K562 (cell line): ENCODE results near the gene LAMB3. TPM values are rescaled to one million over a fixed set of nuclear protein-coding genes. Genes with fewer than 3 reads are reported as not detected.

Source experiments
- BHLHE40 ChIP-seq: IDR thresholded peaks from 2 replicates; pipeline ENCODE4 v1.6.1; 2011; ENCODE audit warnings: low read length, improper control_type of control experiment
- CLOCK ChIP-seq: fragments of 250-450 bp; sonication (Bioruptor Pico); IDR thresholded peaks from 2 replicates; pipeline ENCODE4 v1.4.0; 2020; ENCODE audit warnings: mild to moderate bottlenecking, moderate library complexity, borderline replicate concordance
- E2F5 ChIP-seq: sonication (generic); formaldehyde crosslinking; IDR thresholded peaks from 2 replicates; pipeline ENCODE4 v1.8.0; 2022; ENCODE audit warnings: mild to moderate bottlenecking, missing genetic modification reagents
- HDAC8 ChIP-seq: fragments of 450-650 bp; IDR thresholded peaks from 2 replicates; pipeline ENCODE4 v1.6.1; 2016; ENCODE audit warnings: mild to moderate bottlenecking, missing genetic modification characterization, moderate library complexity, missing compliant biosample characterization
- HNRNPH1 ChIP-seq: fragments of 200-400 bp; formaldehyde crosslinking; optimal IDR thresholded peaks from 2 replicates; pipeline ENCODE3; 2017; ENCODE audit warnings: low read depth, mild to moderate bottlenecking, low read length, moderate library complexity
- HNRNPLL ChIP-seq: fragments of 200-400 bp; formaldehyde crosslinking; IDR thresholded peaks from 2 replicates; pipeline ENCODE4 v1.6.1; 2017; ENCODE audit warnings: low read length, low read depth, mild to moderate bottlenecking; ENCODE audit not compliant: poor library complexity, severe bottlenecking
- KHSRP ChIP-seq: fragments of 450-650 bp; IDR thresholded peaks from 2 replicates; pipeline ENCODE4 v1.6.1; 2017
- KLF13 ChIP-seq: fragments of 450-650 bp; IDR thresholded peaks from 2 replicates; pipeline ENCODE4 v1.6.1; 2016; ENCODE audit warnings: missing genetic modification characterization, low read depth, mild to moderate bottlenecking, missing compliant biosample characterization, moderate library complexity, borderline replicate concordance
- LCOR ChIP-seq: sonication (generic); formaldehyde crosslinking; IDR thresholded peaks from 2 replicates; pipeline ENCODE4 v1.8.0; 2022; ENCODE audit warnings: mild to moderate bottlenecking, missing genetic modification reagents
- PHF8 ChIP-seq: fragments of 200-600 bp; sonication (generic); IDR thresholded peaks from 2 replicates; pipeline ENCODE4 v1.6.1; 2012; ENCODE audit warnings: mixed run types, mild to moderate bottlenecking, inconsistent platforms, low read length, moderate library complexity, borderline replicate concordance
- SNIP1 ChIP-seq: fragments of 450-650 bp; IDR thresholded peaks from 2 replicates; pipeline ENCODE4 v1.7.1; 2017; ENCODE audit warnings: low read depth, mild to moderate bottlenecking
- SNRNP70 ChIP-seq: fragments of 200-400 bp; formaldehyde crosslinking; optimal IDR thresholded peaks from 2 replicates; pipeline ENCODE3; 2017; ENCODE audit warnings: low read depth, low read length
- TRIM28 ChIP-seq: fragments of 450-650 bp; IDR thresholded peaks from 2 replicates; pipeline ENCODE4 v1.6.1; 2017
- ZBTB7A ChIP-seq: IDR thresholded peaks from 2 replicates; pipeline ENCODE4 v1.6.1; 2011; ENCODE audit warnings: low read depth, mild to moderate bottlenecking, low read length, moderate library complexity, borderline replicate concordance; ENCODE audit not compliant: control insufficient read depth
- ZFP91 ChIP-seq: sonication (generic); formaldehyde crosslinking; IDR thresholded peaks from 2 replicates; pipeline ENCODE4 v1.8.0; 2022; ENCODE audit warnings: mild to moderate bottlenecking, missing genetic modification reagents
- ZNF639 ChIP-seq, 2 experiments: fragments of 200-800 bp in 1 of 2; sonication (Bioruptor generic) in 1 of 2; sonication (generic) in 1 of 2; formaldehyde crosslinking in 1 of 2; IDR thresholded peaks in 1 of 2; conservative IDR thresholded peaks in 1 of 2; 2 replicates each; pipeline versions ENCODE4 v1.5.0 to v1.6.1; 2016 to 2020; ENCODE audit warnings: missing compliant biosample characterization in 1 of 2, missing genetic modification characterization in 1 of 2, missing genetic modification reagents in 1 of 2
- ZNF695 ChIP-seq: fragments of 450-650 bp; formaldehyde crosslinking; IDR thresholded peaks from 2 replicates; pipeline ENCODE4 v1.4.0; 2020; ENCODE audit warnings: mild to moderate bottlenecking, moderate library complexity
- ZNF830 ChIP-seq: fragments of 250-450 bp; sonication (Bioruptor Pico); IDR thresholded peaks from 2 replicates; pipeline ENCODE4 v1.5.0; 2021; ENCODE audit warnings: mild to moderate bottlenecking
- polyA plus RNA-seq, 8 experiments: library from polyadenylated mRNA; depleted of rRNA in 4 of 8; stranded (reverse) in 5 of 8; unstranded in 3 of 8; fragments of >200 nt; fragmentation: Nextera tagmentation in 2 of 8; fragmentation: Illumina TruSeq in 1 of 8; extraction: Ambion mirVana in 2 of 8; extraction: Trizol in 1 of 8; gene quantifications; 2 replicates each; pipeline versions ENCODE4 v1.2.1 to v1.2.3, GENCODE V29; 2011 to 2014; ENCODE audit warnings: inconsistent platforms in 1 of 8, missing spikeins in 1 of 8
- total RNA-seq, 7 experiments: library from RNA; depleted of rRNA in 6 of 7; stranded (reverse); fragments of >200 nt in 6 of 7; fragmentation: Illumina TruSeq in 2 of 7; extraction: Trizol in 2 of 7; gene quantifications; 2 replicates each; pipeline versions ENCODE4 v1.2.1 to v1.2.3, GENCODE V29; 2011 to 2021; ENCODE audit warnings: low replicate concordance in 1 of 7

The LAMB3 gene
- total and polyA plus RNA-seq, 9 of the 15 experiments (the other 6 are each of a cell fraction or from before 2014, with no cell fraction given): 0.08 to 1.3 (median 0.91) TPM

- TF ChIP-seq E2F5 (CRISPR knock-in tag) (no peak), TRIM28 (no peak), SNRNP70 (no peak), LCOR (CRISPR knock-in tag) (no peak; the same call in 1 of the 2 replicates), HNRNPLL (no peak), ZFP91 (CRISPR knock-in tag) (no peak), BHLHE40 (no peak), KLF13 (tag) (no peak), PHF8 (no peak), HDAC8 (tag) (no peak), ZNF695 (CRISPR knock-in tag) (no peak), SNIP1 (no peak), CLOCK (CRISPR knock-in tag) (no peak), KHSRP (no peak), ZNF639 (CRISPR knock-in tag; conservative IDR thresholded peaks at IDR 0.05 in 1 of 2, IDR thresholded peaks at IDR 0.05 in 1 of 2) (peak in 1 of 2 experiments; percentile 77; a peak in 2 of 4 replicates), ZNF830 (CRISPR knock-in tag) (no peak), ZBTB7A (no peak), HNRNPH1 (no peak)
Measured at GRCh38 chr1:209648931-209649776, 3.1 kb downstream of the LAMB3 start (continued).
